ENCODE data around the gene HOXA9. TPM values are rescaled to one million over a fixed set of nuclear protein-coding genes. Genes with fewer than 3 reads are reported as not detected.

HOXA9 gene
- total and polyA plus RNA-seq, 2 of the 8 experiments (the other 6 are each of a cell fraction or from before 2014, with no cell fraction given) = not detected

- no peak overlapping the region for H2AFZ ChIP-seq (ENCODE audit: low read length)
- DNase-seq (ENCODE audit: low read depth in 1 of 2, low spot score in 2 of 2) = no peak
- WGBS, 2 experiments (ENCODE audit: extremely low coverage in 1 of 2, insufficient coverage in 1 of 2, insufficient read length in 1 of 2, insufficient replicate concordance in 2 of 2, low coverage in 1 of 2, low lambda C conversion rate in 2 of 2, missing lambda C conversion rate in 1 of 2) = 36% methylated on average over 1 of the region's 1 CpG; no CpG with 5 or more reads in 1 of the 2 experiments
- peaks cover 8% of the 10 kb centered on the region for H3K23me2 ChIP-seq (ENCODE audit: low read depth, low read length)
- no peak overlapping the region for H4K8ac ChIP-seq (ENCODE audit: extremely low read depth, insufficient read depth, low read length)
- H3K4me2 ChIP-seq (ENCODE audit: insufficient read depth in 1 of 2, low read depth in 2 of 2, low read length in 2 of 2) = no peak overlapping the region
- no peak overlapping the region for H2AK5ac ChIP-seq (ENCODE audit: low read depth, low read length)
- H3K14ac ChIP-seq (ENCODE audit: insufficient read length) = no peak overlapping the region
- H4K20me1 ChIP-seq (replicated peaks in 1 of 2; ENCODE audit: control insufficient read depth in 1 of 2, insufficient read depth in 2 of 2, low read length in 2 of 2) = peaks cover 18 to 21% of the 10 kb centered on the region in 2 experiments
- H3K79me1 ChIP-seq (ENCODE audit: low read depth, low read length) = no peaks in the 10 kb centered on the region
- no peak overlapping the region for H3K4ac ChIP-seq (replicated peaks; ENCODE audit: insufficient read length, low read depth, low read length)
- H3K23ac ChIP-seq (ENCODE audit: insufficient read length) = no peak overlapping the region
- peaks cover 0 to 10% (median 0%) of the 10 kb centered on the region in 4 experiments; a peak in 1 of 8 replicates for H3K36me3 ChIP-seq (ENCODE audit: control insufficient read depth in 2 of 4, insufficient read depth in 4 of 4, low read length in 3 of 4)
- ChIA-PET CTCF (ENCODE audit: partially characterized antibody) (no interaction called here), POLR2A (ENCODE audit: partially characterized antibody) (no interaction called here)
- H3K56ac ChIP-seq (replicated peaks; ENCODE audit: insufficient read length, low read depth, low read length) = no peak overlapping the region
- H2BK120ac ChIP-seq (replicated peaks; ENCODE audit: low read depth, low read length) = no peak overlapping the region
- H2BK20ac ChIP-seq (ENCODE audit: low read length) = no peak overlapping the region
- no peak overlapping the region for H2BK5ac ChIP-seq (ENCODE audit: low read depth, low read length)
- no peak overlapping the region for H2BK12ac ChIP-seq (ENCODE audit: low read depth, low read length)
- H2BK15ac ChIP-seq (ENCODE audit: low read length) = no peak overlapping the region
- H3K9me3 ChIP-seq (ENCODE audit: insufficient read depth in 2 of 2, low read depth in 1 of 2, low read length in 1 of 2) = no peaks in the 10 kb centered on the region
- no peak overlapping the region for H4K5ac ChIP-seq (ENCODE audit: insufficient read length, low read depth, low read length)
- peaks cover 0 to 6% (median 3%) of the 10 kb centered on the region in 4 experiments; a peak in 4 of 7 replicates for H3K4me1 ChIP-seq (replicated peaks in 1 of 4; ENCODE audit: control insufficient read depth in 3 of 4, insufficient read depth in 4 of 4, low read length in 3 of 4)
- H3K9ac ChIP-seq (replicated peaks in 1 of 4; ENCODE audit: extremely low read depth in 1 of 4, low read depth in 3 of 4, low read length in 3 of 4) = no peak overlapping the region
- H3K27me3 ChIP-seq (replicated peaks in 1 of 4; ENCODE audit: control insufficient read depth in 3 of 4, extremely low read depth in 1 of 4, insufficient read depth in 3 of 4, low read length in 3 of 4) = peaks cover 98 to 100% (median 100%) of the 10 kb centered on the region in 4 experiments
- H3K18ac ChIP-seq (ENCODE audit: extremely low read depth, low read length) = no peak overlapping the region
- no peaks in the 10 kb centered on the region for H3K79me2 ChIP-seq (ENCODE audit: control insufficient read depth in 1 of 2, insufficient read depth in 2 of 2, low read length in 2 of 2)
- H4K91ac ChIP-seq (replicated peaks; ENCODE audit: insufficient read length, low read length) = no peak overlapping the region
- H3K4me3 ChIP-seq (ENCODE audit: extremely low read depth in 1 of 4, insufficient read depth in 2 of 4, low read depth in 3 of 4, low read length in 4 of 4) = no peak overlapping the region
- no peak overlapping the region for H3K27ac ChIP-seq (ENCODE audit: low read depth, low read length)
- FAIRE-seq = no peak
- TF ChIP-seq NRF1 (IDR thresholded peaks at IDR 0.05; ENCODE audit: low read depth, low read length) (no peak), POU5F1 (IDR thresholded peaks at IDR 0.05; ENCODE audit: low read depth, low read length) (no peak), TBP (IDR thresholded peaks at IDR 0.05; ENCODE audit: low read depth, low read length) (no peak), SAP30 (IDR thresholded peaks at IDR 0.05; ENCODE audit: insufficient read depth, insufficient replicate concordance, low read length) (no peak), RBBP5 (IDR thresholded peaks at IDR 0.05; ENCODE audit: borderline replicate concordance, low read depth, low read length) (no peak), SUZ12 (IDR thresholded peaks at IDR 0.05; ENCODE audit: low read length) (no peak), CEBPB (IDR thresholded peaks at IDR 0.05; ENCODE audit: low read depth, low read length) (no peak), JUN (IDR thresholded peaks at IDR 0.05; ENCODE audit: low read depth, low read length) (no peak), YY1 (IDR thresholded peaks at IDR 0.05; ENCODE audit: low read depth, low read length) (no peak), BCL11A (IDR thresholded peaks at IDR 0.05; ENCODE audit: low read depth in 2 of 2, low read length in 2 of 2) (no peak), SIX5 (IDR thresholded peaks at IDR 0.05; ENCODE audit: low read depth, low read length) (no peak), EP300 (IDR thresholded peaks at IDR 0.05; ENCODE audit: borderline replicate concordance in 1 of 2, low read depth in 2 of 2, low read length in 2 of 2) (no peak), KDM4A (IDR thresholded peaks at IDR 0.05; ENCODE audit: low read depth, low read length, severe bottlenecking) (no peak)
- TF ChIP-seq, protein P1, sequence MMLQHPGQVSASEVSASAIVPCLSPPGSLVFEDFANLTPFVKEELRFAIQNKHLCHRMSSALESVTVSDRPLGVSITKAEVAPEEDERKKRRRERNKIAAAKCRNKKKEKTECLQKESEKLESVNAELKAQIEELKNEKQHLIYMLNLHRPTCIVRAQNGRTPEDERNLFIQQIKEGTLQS (IDR thresholded peaks at IDR 0.05; ENCODE audit: insufficient read depth, low read depth, low read length) = no peak
Measured at GRCh38 chr7:27138472-27138871, 26.9 kb downstream of the HOXA9 start.

All from H1 (cell line).